GM23338 (cell line): ENCODE data around the gene KLHL22. TPM values are rescaled to one million over a fixed set of nuclear protein-coding genes. Genes with fewer than 3 reads are reported as not detected.

ENCODE experiments used
- ATAC-seq: fragments of 200-7000 bp; cut with Tn5 transposase; 3 replicates; pipeline ENCODE4 v1.9.1; 2020
- DNase-seq: peaks from one replicate; pipeline ENCODE4 v3.0.0-alpha.2; 2015; ENCODE audit warnings: low spot score
- H2AFZ ChIP-seq: fragments of 200-600 bp; sonication (generic); 2 replicates; pipeline ENCODE4 v1.8.0; 2016; ENCODE audit warnings: antibody characterized with exemption, mild to moderate bottlenecking, moderate library complexity
- H3F3A ChIP-seq: fragments of 200-600 bp; sonication (generic); replicated peaks from 2 replicates; pipeline ENCODE4 v1.8.0; 2017; ENCODE audit warnings: antibody characterized with exemption, mixed run types, low read depth
- H3K27ac ChIP-seq: fragments of 200-600 bp; sonication (generic); 2 replicates; pipeline ENCODE4 v1.6.1; 2016; ENCODE audit warnings: low read depth
- H3K27me3 ChIP-seq: fragments of 200-600 bp; sonication (generic); 2 replicates; pipeline ENCODE4 v1.8.0; 2016; ENCODE audit warnings: mild to moderate bottlenecking, mixed run types, moderate library complexity; ENCODE audit not compliant: insufficient read depth
- H3K36me3 ChIP-seq: fragments of 200-600 bp; sonication (generic); 2 replicates; pipeline ENCODE4 v1.8.0; 2016; ENCODE audit warnings: mild to moderate bottlenecking; ENCODE audit not compliant: insufficient read depth
- H3K4me1 ChIP-seq: fragments of 200-600 bp; sonication (generic); 2 replicates; pipeline ENCODE4 v1.8.0; 2016; ENCODE audit warnings: mild to moderate bottlenecking, moderate library complexity; ENCODE audit not compliant: insufficient read depth
- H3K4me2 ChIP-seq: fragments of 200-600 bp; sonication (generic); 2 replicates; pipeline ENCODE4 v1.7.1; 2017; ENCODE audit warnings: mixed run types
- H3K4me3 ChIP-seq: fragments of 200-600 bp; sonication (generic); 2 replicates; pipeline ENCODE4 v1.6.1; 2016; ENCODE audit warnings: mixed run types
- H3K79me2 ChIP-seq: fragments of 200-600 bp; sonication (generic); replicated peaks from 2 replicates; pipeline ENCODE4 v1.8.0; 2017; ENCODE audit warnings: mild to moderate bottlenecking; ENCODE audit not compliant: insufficient read depth
- H3K9me2 ChIP-seq: fragments of 200-600 bp; sonication (generic); 2 replicates; pipeline ENCODE4 v1.8.0; 2017; ENCODE audit not compliant: insufficient read depth
- H4K20me1 ChIP-seq: fragments of 200-600 bp; sonication (generic); replicated peaks from 2 replicates; pipeline ENCODE4 v1.8.0; 2017; ENCODE audit warnings: mild to moderate bottlenecking; ENCODE audit not compliant: insufficient read depth
- H3K27ac Mint-ChIP-seq: 2 replicates; pipeline ENCODE4 v1.8.0; 2020; ENCODE audit warnings: inconsistent platforms, mild to moderate bottlenecking, moderate library complexity, mixed read lengths
- H3K27me3 Mint-ChIP-seq: 3 replicates; pipeline ENCODE4 v1.8.0; 2022; ENCODE audit warnings: low read depth, mild to moderate bottlenecking, moderate library complexity, mixed read lengths, inconsistent platforms; ENCODE audit not compliant: insufficient read depth, poor library complexity
- H3K36me3 Mint-ChIP-seq: 3 replicates; pipeline ENCODE4 v1.8.0; 2021; ENCODE audit warnings: low read depth, mild to moderate bottlenecking, inconsistent platforms, moderate library complexity, mixed read lengths
- H3K4me1 Mint-ChIP-seq: 3 replicates; pipeline ENCODE4 v1.8.0; 2020; ENCODE audit warnings: mild to moderate bottlenecking, inconsistent platforms, mixed read lengths
- H3K4me3 Mint-ChIP-seq: 3 replicates; pipeline ENCODE4 v1.8.0; 2021; ENCODE audit warnings: moderate library complexity, mild to moderate bottlenecking, inconsistent platforms, mixed read lengths
- H3K9me3 Mint-ChIP-seq: 3 replicates; pipeline ENCODE4 v1.8.0; 2020; ENCODE audit warnings: moderate library complexity, mild to moderate bottlenecking, inconsistent platforms, mixed read lengths
- EZH2 ChIP-seq: fragments of 200-600 bp; sonication (generic); IDR thresholded peaks from one replicate; pipeline ENCODE4 v1.8.0; 2017; ENCODE audit warnings: antibody characterized with exemption, mild to moderate bottlenecking, low read depth; ENCODE audit not compliant: unreplicated experiment
- NANOG ChIP-seq: IDR thresholded peaks from 2 replicates; pipeline ENCODE4 v1.6.1; 2016; ENCODE audit warnings: antibody characterized with exemption, borderline replicate concordance
- POLR2AphosphoS5 ChIP-seq: IDR thresholded peaks from 2 replicates; pipeline ENCODE4 v1.6.1; 2016; ENCODE audit warnings: antibody characterized with exemption, low read depth
- ZNF114 ChIP-seq: fragments of 250-450 bp; sonication (Bioruptor Pico); IDR thresholded peaks from 2 replicates; pipeline ENCODE4 v1.5.0; 2020; ENCODE audit warnings: mild to moderate bottlenecking, moderate library complexity
- polyA plus RNA-seq: library from polyadenylated mRNA; unstranded; fragments of >200 nt; fragmentation: Nextera tagmentation; extraction: Ambion mirVana; gene quantifications from 2 replicates; pipeline ENCODE4 v1.2.1, GENCODE V29; 2016
- total RNA-seq: library from RNA; depleted of rRNA; stranded (reverse); fragments of >200 nt; shearing (Covaris generic); gene quantifications from 2 replicates; pipeline ENCODE4 v1.2.3, GENCODE V29; 2014
- TF ChIP-seq, protein P1 (sequence below): IDR thresholded peaks from one replicate; pipeline ENCODE4 v1.6.1; 2018; ENCODE audit warnings: antibody characterized with exemption; ENCODE audit not compliant: unreplicated experiment
- TF ChIP-seq, protein P2 (sequence below), 2 experiments: fragments of 200-600 bp in 1 of 2; sonication (generic) in 1 of 2; conservative IDR thresholded peaks; 2 replicates each; pipeline versions ENCODE4 v1.5.1 to v1.6.1; 2016 to 2017; ENCODE audit warnings: antibody characterized with exemption in 2 of 2, low read depth in 2 of 2, mild to moderate bottlenecking in 2 of 2, moderate library complexity in 1 of 2

KLHL22 gene
- total and polyA plus RNA-seq, 2 experiments from 2014 or later, result 2.4 to 16.0 TPM

DNA sequence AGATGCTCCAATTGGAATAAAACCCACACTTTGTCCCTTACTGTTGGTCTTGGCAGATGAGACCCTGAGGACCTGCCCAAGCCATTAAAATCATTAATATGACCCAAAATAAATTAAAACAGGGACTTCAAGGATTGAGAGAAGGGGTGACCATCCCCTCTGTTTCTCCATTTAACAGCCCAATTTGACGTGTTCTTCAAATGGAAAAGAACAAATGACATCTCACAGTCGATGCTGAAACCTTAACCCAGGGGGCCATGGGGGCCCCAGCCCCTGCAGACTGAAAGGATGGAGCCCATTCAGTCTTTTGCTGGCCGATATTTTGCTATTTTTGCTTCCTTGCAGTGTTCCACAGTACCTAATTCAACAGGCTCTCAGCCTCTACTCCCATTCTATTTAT is 81.1 kb downstream of the KLHL22 start:
- Mint-ChIP-seq H3K36me3 (no peaks in the 10 kb centered on the region), H3K4me3 (no peak overlapping the region), H3K9me3 (no peaks in the 10 kb centered on the region), H3K27ac (no peak overlapping the region), H3K4me1 (peaks cover 6% of the 10 kb centered on the region; the same call in 2 of the 3 replicates), H3K27me3 (peaks cover 9% of the 10 kb centered on the region)
- Histone ChIP-seq H2AFZ (no peak overlapping the region), H3K9me2 (no peaks in the 10 kb centered on the region), H3K27ac (no peak overlapping the region), H3K36me3 (no peaks in the 10 kb centered on the region), H3K79me2 (no peaks in the 10 kb centered on the region), H4K20me1 (no peaks in the 10 kb centered on the region), H3F3A (no peaks in the 10 kb centered on the region), H3K4me2 (no peak overlapping the region), H3K4me1 (no peaks in the 10 kb centered on the region), H3K27me3 (no peaks in the 10 kb centered on the region), H3K4me3 (no peak overlapping the region)
- ATAC-seq, result no peak
- no peak for DNase-seq
- TF ChIP-seq, protein P1, sequence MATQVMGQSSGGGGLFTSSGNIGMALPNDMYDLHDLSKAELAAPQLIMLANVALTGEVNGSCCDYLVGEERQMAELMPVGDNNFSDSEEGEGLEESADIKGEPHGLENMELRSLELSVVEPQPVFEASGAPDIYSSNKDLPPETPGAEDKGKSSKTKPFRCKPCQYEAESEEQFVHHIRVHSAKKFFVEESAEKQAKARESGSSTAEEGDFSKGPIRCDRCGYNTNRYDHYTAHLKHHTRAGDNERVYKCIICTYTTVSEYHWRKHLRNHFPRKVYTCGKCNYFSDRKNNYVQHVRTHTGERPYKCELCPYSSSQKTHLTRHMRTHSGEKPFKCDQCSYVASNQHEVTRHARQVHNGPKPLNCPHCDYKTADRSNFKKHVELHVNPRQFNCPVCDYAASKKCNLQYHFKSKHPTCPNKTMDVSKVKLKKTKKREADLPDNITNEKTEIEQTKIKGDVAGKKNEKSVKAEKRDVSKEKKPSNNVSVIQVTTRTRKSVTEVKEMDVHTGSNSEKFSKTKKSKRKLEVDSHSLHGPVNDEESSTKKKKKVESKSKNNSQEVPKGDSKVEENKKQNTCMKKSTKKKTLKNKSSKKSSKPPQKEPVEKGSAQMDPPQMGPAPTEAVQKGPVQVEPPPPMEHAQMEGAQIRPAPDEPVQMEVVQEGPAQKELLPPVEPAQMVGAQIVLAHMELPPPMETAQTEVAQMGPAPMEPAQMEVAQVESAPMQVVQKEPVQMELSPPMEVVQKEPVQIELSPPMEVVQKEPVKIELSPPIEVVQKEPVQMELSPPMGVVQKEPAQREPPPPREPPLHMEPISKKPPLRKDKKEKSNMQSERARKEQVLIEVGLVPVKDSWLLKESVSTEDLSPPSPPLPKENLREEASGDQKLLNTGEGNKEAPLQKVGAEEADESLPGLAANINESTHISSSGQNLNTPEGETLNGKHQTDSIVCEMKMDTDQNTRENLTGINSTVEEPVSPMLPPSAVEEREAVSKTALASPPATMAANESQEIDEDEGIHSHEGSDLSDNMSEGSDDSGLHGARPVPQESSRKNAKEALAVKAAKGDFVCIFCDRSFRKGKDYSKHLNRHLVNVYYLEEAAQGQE, result no peak
- TF ChIP-seq ZNF114 (CRISPR knock-in tag) (no peak), NANOG (no peak)
- TF ChIP-seq, protein P2, sequence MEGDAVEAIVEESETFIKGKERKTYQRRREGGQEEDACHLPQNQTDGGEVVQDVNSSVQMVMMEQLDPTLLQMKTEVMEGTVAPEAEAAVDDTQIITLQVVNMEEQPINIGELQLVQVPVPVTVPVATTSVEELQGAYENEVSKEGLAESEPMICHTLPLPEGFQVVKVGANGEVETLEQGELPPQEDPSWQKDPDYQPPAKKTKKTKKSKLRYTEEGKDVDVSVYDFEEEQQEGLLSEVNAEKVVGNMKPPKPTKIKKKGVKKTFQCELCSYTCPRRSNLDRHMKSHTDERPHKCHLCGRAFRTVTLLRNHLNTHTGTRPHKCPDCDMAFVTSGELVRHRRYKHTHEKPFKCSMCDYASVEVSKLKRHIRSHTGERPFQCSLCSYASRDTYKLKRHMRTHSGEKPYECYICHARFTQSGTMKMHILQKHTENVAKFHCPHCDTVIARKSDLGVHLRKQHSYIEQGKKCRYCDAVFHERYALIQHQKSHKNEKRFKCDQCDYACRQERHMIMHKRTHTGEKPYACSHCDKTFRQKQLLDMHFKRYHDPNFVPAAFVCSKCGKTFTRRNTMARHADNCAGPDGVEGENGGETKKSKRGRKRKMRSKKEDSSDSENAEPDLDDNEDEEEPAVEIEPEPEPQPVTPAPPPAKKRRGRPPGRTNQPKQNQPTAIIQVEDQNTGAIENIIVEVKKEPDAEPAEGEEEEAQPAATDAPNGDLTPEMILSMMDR (conservative IDR thresholded peaks at IDR 0.05; ENCODE audit: low read depth in 2 of 2), result no peak

DNA sequence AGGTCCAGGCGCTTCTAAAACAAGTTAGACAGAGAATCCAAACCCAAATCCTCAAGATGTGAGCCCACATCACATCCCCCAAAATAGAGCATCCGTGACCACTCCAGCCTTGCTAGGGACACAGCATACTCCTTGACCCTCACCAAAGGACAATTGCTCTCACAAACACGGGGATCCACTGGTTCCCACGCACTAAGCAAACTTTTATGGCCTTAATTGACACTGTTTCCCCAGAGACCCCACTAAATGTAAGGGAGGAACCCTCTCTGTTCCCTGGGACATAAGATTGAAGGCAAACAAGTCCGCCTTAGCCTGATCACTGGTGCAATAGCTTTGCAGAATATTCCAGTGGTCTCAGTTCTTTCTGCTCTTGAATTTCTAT is 81.5 kb downstream of the KLHL22 start:
- H3K36me3 Mint-ChIP-seq, result peaks cover 2% of the 10 kb centered on the region; the same call in 1 of the 3 replicates
- H4K20me1 ChIP-seq, result no peaks in the 10 kb centered on the region
- ATAC-seq (no peak), DNase-seq (no peak)
- no peaks in the 10 kb centered on the region for H3F3A ChIP-seq
- H3K4me2 ChIP-seq, result no peak overlapping the region
- H3K4me1 Mint-ChIP-seq, result peaks cover 6% of the 10 kb centered on the region; the same call in 2 of the 3 replicates
- no peaks in the 10 kb centered on the region for H3K79me2 ChIP-seq
- H3K27me3 Mint-ChIP-seq, result peaks cover 6% of the 10 kb centered on the region
- no peak overlapping the region for H2AFZ ChIP-seq
- H3K27me3 ChIP-seq, result no peaks in the 10 kb centered on the region
- H3K4me3 ChIP-seq, result no peak overlapping the region
- H3K4me3 Mint-ChIP-seq, result no peak overlapping the region
- H3K9me2 ChIP-seq, result no peaks in the 10 kb centered on the region
- H3K4me1 ChIP-seq, result no peaks in the 10 kb centered on the region
- no peak overlapping the region for H3K27ac Mint-ChIP-seq
- TF ChIP-seq EZH2, result no peak
- TF ChIP-seq POLR2AphosphoS5, result no peak
- H3K36me3 ChIP-seq, result no peaks in the 10 kb centered on the region
- H3K9me3 Mint-ChIP-seq, result no peaks in the 10 kb centered on the region
- no peak overlapping the region for H3K27ac ChIP-seq
